GM18907 (cell line): ENCODE results near the gene TNF.
"Not testable (repeated sequence)": the region's sequence is repeated elsewhere in the genome, so short reads cannot be mapped to it uniquely, and the experiment has no call there.

Experiments used
- ATAC-seq: cut with Tn5 transposase; IDR thresholded peaks from one replicate; pipeline ENCODE4 v1.9.1; 2021; ENCODE audit warnings: mild to moderate bottlenecking, moderate library complexity; ENCODE audit not compliant: unreplicated experiment

Gene TNF

GRCh38 chr6:31586599-31587281 is 11.4 kb downstream of the TNF start:
- ATAC-seq = no peak

DNA sequence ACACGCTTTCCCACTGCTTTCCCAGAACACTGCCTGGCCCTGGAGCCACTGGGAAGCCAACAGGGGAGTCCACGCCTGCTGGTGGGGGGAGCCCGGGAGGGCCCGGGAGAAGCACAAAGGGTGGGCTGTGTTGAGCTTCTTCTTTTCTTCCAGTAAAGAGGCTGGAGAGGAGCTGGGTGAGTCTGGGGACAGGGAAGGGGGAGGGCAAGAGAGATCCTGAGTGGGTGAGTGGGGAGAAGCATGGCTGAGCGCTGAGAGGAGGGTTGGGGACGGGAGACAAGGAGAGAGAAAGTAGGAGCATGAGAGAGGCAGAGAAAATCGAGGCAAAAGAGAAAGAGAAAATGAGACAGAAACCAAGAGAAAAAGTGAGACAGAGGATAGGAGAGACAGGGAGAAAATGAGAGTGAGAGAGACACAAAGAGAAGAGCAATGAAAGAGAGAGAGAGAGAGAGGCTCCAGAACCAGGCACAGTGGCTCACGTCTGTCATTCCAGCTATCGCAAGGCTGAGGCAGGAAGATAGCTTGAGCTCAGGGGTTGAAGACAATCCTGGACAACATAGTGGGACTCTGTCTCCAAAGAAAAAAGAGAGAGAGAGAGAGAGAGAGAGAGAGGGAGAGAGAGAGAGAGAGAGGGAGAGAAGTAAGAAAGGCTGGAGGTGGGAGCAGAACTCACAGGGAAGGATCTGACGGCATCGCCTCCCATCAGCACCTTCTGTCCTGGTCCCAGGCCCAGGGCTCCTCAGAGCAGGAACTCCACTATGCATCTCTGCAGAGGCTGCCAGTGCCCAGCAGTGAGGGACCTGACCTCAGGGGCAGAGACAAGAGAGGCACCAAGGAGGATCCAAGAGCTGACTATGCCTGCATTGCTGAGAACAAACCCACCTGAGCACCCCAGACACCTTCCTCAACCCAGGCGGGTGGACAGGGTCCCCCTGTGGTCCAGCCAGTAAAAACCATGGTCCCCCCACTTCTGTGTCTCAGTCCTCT is 12.7 kb downstream of the TNF start:
- no peak for ATAC-seq

DNA sequence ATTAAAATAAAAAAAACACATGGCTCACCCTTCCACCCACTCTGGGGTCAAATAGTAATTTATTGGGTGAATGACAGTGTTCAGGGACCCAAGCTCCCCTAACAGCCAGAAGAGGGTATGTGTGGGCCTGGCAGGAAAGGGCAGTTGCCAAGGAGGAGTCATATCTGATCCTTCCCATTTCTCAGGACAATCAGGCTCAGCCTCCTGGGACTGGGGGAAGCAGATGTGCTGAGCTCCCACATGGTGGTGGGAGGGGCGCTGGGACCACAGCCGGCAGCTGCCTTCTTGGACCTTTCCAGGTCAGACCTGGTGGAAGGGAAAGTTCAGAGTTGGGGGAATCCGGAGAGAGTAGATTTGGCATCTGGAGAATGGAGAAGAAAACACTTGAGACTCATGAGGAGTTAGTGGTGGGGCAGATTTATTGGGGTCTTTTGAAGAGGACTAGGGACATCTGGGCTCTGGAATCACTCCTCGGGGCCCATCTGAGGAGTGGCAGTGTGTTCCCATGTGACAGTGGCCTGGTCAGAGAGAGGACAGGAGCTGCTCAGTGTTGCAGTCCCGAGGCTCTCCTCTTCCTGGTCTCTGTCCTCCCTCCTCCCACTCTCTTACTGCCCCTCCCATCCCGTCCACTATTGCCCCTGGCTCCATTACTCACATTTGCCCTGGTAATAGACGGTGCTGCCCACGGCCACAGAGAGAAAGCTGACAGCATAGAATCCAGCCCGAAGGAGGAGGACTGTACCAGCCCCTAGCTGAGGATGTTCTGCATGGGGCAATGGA is 13.7 kb downstream of the TNF start:
- no peak for ATAC-seq

GRCh38 chr6:31590691-31591090 is 15.3 kb downstream of the TNF start:
- not testable (repeated sequence) for ATAC-seq

DNA sequence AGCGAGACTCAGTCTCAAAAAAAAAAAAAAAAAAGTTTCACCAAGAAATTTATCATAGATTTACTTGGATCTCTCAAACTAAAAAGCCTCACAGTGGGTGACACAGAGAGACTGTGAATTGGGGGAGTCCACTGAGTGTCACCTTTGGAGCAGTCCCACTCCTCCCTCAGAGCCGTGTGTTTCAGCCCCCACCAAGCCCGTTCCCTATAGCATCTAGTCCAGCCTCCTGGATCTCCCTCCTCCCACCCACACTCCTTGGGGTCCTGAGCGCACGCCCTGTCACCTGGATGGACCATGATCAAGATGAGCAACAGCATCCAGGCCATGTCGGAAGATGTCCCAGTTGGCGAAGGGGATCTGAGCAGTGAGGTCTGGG is 17.0 kb downstream of the TNF start:
- no peak for ATAC-seq

- no peak for ATAC-seq
Observed at GRCh38 chr6:31597006-31597405, 21.6 kb downstream of the TNF start.

- no peak for ATAC-seq
Observed at GRCh38 chr6:31607317-31607716, 32.0 kb downstream of the TNF start.

DNA sequence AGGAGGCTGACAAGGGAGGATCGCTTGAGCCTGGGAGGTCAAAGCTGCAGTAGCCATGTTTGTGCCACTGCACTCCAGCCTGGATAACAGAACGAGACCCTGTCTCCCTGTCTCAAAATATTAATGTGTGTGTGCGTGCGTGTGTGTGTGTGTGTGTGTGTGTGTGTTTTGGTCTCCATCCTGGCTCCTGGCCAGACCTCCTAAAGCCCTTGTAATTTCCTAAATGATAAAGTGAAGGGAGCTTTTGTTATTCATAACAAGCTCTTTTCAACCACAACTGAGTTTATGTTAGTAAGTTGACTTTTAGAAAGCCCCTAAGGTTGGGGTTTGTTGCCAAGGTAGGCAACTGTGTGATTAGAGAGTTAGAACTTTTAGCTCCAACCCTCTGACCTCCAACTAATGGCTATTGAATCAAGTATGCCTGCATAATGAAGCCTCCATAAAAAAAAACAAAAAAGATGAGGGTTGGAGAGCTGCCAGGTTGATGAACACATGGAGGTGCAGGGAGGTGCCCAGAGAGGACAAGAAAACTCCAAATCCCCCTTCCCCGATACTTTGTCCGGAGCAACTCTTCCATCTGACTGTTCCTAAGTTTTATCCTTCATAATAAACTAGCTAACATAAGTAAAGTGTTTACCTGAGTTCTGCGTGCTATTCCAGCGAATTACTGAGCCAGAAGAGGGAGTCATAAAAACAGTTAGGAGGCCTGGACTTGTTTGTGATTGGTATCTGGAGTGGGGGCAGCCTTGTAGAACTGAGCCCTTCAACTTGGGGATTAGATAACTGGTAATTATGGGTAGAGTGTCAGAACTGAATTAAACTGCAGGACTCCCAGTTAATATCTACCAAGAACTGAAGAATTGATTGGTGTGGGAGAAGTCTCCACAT is 34.4 kb downstream of the TNF start:
- ATAC-seq = no peak

GRCh38 chr6:31610968-31611367 is 35.6 kb downstream of the TNF start:
- ATAC-seq = no peak

- ATAC-seq = no peak
Observed at GRCh38 chr6:31614075-31614619, 38.8 kb downstream of the TNF start.

DNA sequence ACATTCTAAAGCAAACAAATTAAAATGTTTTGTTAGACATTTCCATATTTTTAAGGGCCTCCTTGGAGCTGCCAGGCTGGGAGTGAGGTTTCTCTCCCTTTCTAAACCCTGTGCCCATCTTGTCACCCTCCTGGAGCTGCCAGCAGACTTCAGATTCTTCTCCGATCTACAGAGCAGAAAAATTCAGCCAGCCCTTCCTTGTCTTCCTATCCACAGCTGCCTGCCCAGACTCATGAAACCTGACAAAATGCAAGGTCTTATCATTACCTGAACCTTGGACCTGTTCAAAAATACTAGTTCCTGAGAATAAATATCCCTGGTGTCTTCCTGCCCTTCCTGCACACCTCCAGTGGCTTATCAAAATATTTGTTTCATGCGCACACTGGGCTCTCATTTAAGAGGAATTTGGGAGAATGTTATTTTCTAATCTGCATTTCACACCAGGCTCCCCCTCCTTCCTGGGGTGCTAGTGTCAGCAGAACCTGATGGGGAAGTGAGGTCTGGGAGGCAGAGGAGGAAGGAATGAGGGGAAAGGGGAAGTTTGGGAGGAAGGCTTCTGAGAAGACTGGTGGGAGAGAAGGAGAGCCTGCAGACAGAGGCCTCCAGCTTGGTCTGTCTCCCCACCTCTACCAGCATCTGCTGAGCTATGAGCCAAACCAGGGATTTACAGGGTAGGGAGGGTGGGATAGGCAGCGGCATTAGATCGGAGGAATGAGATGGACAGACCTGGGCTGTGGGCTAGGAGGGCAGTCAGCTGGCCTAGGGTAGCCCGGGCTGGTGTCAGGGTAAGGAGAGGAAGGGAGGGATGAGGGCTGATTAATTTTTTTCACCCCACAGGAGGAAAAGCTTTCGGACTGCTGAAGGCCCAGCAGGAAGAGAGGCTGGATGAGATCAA is 39.6 kb downstream of the TNF start, which contains the start of gene AIF1:
Gene AIF1, plus strand, starts transcription at position 551 of the 895 bp plus-strand sequence. Its CDS starts 96 bp downstream, at position 647.
- no peak for ATAC-seq

DNA sequence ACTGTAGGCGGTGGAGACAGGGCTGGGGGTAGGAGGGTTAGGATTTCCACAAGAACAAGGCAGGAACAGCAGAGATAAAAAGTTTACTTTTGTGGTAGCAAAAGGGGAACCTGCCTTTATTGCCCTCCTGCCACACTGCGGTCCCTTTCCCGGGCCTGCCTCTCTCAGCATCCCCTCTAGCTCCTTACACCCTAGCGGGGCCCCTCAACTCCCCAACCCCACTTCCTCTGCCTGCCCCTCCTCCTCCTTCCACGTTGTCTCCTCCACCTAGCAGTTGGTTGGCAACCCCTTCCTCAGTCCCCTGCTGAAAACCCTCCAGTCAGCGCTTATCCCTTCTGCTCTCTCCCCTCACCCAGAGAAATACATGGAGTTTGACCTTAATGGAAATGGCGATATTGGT is 40.4 kb downstream of the TNF start:
- no peak for ATAC-seq

- no peak for ATAC-seq
Observed at GRCh38 chr6:31617010-31617409, 41.6 kb downstream of the TNF start.

DNA sequence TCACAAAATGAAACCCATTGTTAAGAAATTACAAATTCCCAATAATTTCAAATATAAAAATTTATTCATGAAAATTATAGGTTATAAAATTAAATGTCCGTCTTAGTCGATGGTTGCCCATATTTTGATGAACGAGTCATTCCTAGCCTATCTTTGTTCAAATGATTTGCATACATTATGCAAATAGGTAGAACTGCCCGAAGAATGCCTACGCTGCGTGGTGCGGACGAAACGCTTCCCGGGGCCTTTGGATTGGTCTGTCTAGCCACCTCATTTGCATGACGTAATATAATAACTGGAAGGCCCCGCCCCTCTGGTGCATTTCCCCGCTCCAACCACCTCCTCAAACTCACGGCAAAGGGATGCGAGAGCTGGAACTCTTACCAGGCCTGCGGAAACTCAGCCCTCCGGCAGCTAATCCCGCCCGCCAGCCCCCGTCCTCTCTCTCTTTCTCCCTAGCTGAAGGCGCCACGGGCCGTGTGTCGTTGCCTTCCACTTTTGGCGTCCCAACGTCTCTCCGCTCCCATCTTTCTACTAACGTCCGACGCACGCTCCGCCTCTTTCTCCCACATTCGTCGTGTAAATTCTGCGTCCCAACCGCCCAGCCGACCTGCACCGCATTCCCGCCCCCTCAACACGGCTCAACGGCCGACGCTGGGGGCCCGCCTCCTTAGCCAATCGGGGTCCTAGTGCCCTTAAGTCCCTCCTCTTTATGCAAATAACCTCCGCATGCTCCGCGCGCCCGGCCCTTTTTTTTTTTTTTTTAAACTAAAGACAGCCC is 44.6 kb downstream of the TNF start:
- ATAC-seq = peak; percentile 83

DNA sequence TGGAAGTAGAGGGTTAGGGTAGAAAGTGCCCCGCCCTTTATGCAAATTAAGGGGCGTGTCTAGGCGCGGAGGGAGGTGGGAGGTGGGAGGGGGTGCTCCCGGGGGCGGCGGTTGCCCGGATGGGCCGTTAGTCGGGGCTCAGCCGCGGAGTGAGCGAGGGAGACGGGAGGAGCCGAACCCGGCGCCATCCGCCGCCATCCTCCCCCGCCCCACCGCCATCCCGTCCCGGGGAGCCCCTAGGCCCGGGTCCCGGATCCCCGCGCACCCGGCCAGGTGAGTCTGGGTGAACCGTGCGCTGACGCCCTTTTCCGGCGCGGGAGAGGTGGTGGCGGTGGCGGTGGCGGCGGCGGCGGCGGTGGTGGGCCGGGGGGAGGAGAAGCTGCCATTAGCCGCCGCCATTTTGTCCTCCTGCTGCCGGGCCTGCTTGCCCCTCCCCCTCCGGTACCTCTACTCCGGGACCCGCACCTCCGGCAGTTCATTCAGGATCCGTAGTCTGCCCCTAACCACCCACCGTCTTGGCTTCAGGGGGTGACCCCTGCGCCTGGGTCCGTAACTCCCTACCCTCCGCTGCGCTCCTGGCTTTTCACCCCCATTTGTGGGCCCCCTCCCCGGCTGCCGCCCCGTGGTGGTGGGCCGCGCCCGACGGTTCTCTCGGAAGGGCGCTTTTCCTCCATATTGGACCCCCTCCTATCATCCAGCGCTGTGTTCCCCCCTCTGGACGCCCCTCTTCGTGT is 45.4 kb downstream of the TNF start, which contains the start of gene PRRC2A:
Gene PRRC2A, plus strand, starts transcription at position 130 of the 734 bp plus-strand sequence. CDS start 2,075 bp downstream, outside the sequence.
- ATAC-seq = peak; percentile 66

- no peak for ATAC-seq
Observed at GRCh38 chr6:31621320-31621939, 46.1 kb downstream of the TNF start.

- no peak for ATAC-seq
Observed at GRCh38 chr6:31621991-31622390, 46.6 kb downstream of the TNF start.
